T-helper 2 cell treated with Interferon-gamma antibody and Interleukin-4, amounts not matched to agents 5 μg/mL and 100 μg/mL, for 36 hours (primary cell): ENCODE measurements around the gene WNT9A.

Experiments used
- DNase-seq: peaks from one replicate; pipeline ENCODE4 v3.0.0; 2021; ENCODE audit warnings: low spot score
- H3K27ac Mint-ChIP-seq: one replicate; pipeline ENCODE4 v1.8.0; 2021; ENCODE audit warnings: mild to moderate bottlenecking, mixed read lengths
- H3K27me3 Mint-ChIP-seq: one replicate; pipeline ENCODE4 v1.8.0; 2021; ENCODE audit warnings: low read depth, mixed read lengths
- H3K36me3 Mint-ChIP-seq: one replicate; pipeline ENCODE4 v1.8.0; 2021; ENCODE audit warnings: low read depth, mixed read lengths
- H3K4me1 Mint-ChIP-seq: one replicate; pipeline ENCODE4 v1.8.0; 2021; ENCODE audit warnings: low read depth, mixed read lengths
- H3K4me3 Mint-ChIP-seq: one replicate; pipeline ENCODE4 v1.8.0; 2022; ENCODE audit warnings: mild to moderate bottlenecking, moderate library complexity, mixed read lengths
- H3K9me3 Mint-ChIP-seq: one replicate; pipeline ENCODE4 v1.8.0; 2021; ENCODE audit warnings: mixed read lengths

The WNT9A gene

DNA sequence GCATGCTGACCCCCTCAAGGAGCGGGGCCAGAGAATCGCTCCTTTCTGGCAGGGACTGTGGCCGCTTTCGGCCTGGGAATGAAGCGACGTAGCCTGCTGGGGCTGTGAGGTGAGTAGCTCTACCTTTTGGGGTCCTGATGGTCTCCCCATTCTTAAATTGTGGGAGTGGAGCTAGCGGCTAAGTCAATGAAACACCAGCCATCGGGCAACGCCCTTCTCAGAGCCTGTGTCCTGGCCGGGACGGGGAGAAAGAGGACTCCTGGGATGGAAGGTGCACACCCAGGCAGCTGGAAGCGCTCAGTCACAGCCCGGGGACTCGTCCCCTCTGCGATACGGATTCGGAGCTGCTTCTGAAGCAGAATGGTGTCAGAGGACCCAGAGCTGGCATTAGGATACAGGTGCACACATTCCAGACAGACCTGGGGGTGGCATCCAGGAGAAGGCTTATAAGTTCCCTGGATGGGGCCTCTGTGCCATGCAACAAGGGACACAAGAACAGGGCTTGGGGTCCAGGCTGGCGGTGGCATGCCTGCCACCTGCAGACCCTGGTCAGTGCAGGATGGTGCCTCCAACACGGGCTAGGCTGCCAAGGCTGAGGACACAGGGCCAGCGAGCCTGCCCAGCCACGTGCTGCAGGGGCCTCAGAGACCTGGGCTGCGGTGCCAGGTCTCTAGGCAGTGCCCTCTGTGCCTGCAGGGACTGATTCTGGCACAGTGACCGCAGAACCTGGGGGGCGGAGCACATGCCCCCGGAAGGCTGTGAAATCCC, 945 bp upstream of the WNT9A start:
- H3K27ac Mint-ChIP-seq, result no peak overlapping the region
- DNase-seq, result no peak
- H3K27me3 Mint-ChIP-seq, result peaks cover 34% of the 10 kb centered on the region
- no peaks in the 10 kb centered on the region for H3K9me3 Mint-ChIP-seq
- peaks cover 5% of the 10 kb centered on the region for H3K4me1 Mint-ChIP-seq
- H3K36me3 Mint-ChIP-seq, result no peaks in the 10 kb centered on the region
- H3K4me3 Mint-ChIP-seq, result peak overlapping the region; percentile 58

GRCh38 chr1:227947386-227947675, 401 bp downstream of the WNT9A start:
- no peak for DNase-seq

GRCh38 chr1:227946624-227947385, 927 bp downstream of the WNT9A start:
- H3K27ac Mint-ChIP-seq, result no peak overlapping the region
- no peaks in the 10 kb centered on the region for H3K36me3 Mint-ChIP-seq
- no peaks in the 10 kb centered on the region for H3K9me3 Mint-ChIP-seq
- H3K27me3 Mint-ChIP-seq, result peaks cover 31% of the 10 kb centered on the region
- H3K4me1 Mint-ChIP-seq, result peaks cover 5% of the 10 kb centered on the region
- DNase-seq, result peak; percentile 28
- H3K4me3 Mint-ChIP-seq, result peak overlapping the region; percentile 69

More at GRCh38 chr1:227947386-227947675, 401 bp downstream of the WNT9A start:
- Mint-ChIP-seq H3K4me1 (peaks cover 5% of the 10 kb centered on the region), H3K27ac (no peak overlapping the region), H3K36me3 (no peaks in the 10 kb centered on the region), H3K9me3 (no peaks in the 10 kb centered on the region), H3K27me3 (peaks cover 31% of the 10 kb centered on the region), H3K4me3 (peak overlapping the region; percentile 66)

GRCh38 chr1:227945891-227946623, 1.7 kb downstream of the WNT9A start:
- DNase-seq, result no peak
- no peaks in the 10 kb centered on the region for H3K9me3 Mint-ChIP-seq
- peaks cover 30% of the 10 kb centered on the region for H3K27me3 Mint-ChIP-seq
- H3K36me3 Mint-ChIP-seq, result no peaks in the 10 kb centered on the region
- no peak overlapping the region for H3K27ac Mint-ChIP-seq
- H3K4me3 Mint-ChIP-seq, result peak overlapping the region; percentile 69
- H3K4me1 Mint-ChIP-seq, result peaks cover 5% of the 10 kb centered on the region

DNA sequence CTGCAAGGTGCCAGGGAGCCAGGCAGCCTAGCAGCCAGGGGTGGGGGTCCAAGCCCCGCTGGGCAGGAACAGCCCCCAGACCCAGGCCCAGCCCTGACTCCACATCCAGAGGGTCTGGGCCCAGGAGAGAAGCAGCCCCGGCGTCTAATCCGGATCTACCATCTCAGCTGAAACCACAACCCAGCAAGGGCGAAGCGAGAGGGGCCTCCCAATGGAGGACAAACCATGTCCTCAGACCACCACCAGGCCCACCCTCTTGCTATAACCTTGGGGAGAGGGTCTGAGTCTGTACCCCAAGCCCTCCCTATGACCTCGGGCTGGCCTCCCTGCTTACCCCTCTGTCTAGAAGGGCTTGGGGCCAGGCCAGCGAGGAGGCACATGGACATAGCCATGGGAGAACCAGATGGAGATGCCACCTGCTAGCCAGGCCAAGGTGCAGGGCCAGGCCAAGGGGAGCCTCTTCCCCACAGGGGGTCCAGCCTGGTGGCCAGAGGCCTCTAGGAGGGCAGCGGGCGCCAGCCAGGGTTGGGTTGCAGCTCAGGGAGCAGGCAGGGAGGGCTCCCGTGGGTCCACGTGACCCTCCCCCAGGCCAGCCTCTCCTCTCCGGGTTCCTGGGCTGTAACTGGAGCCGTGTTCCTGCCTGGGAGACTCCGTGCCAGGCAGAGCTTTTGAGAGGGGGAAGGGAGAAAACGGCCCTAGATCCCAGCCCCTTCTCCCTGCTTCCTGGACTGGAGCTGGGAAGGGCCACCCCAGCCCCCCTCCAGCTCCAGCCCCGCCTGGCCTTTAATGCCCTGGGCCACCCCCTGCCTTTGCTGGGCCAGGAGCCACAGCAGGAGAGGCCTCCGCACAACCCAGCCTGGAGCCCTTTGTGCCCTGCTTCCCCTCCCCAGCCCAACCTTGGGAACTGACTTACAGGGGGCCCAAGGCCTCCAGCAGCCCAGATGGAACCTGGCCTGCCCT, 2.5 kb downstream of the WNT9A start:
- Mint-ChIP-seq H3K27ac (no peak overlapping the region), H3K4me3 (no peak overlapping the region), H3K9me3 (no peaks in the 10 kb centered on the region), H3K36me3 (no peaks in the 10 kb centered on the region), H3K27me3 (peaks cover 24% of the 10 kb centered on the region), H3K4me1 (peaks cover 5% of the 10 kb centered on the region)
- no peak for DNase-seq

DNA sequence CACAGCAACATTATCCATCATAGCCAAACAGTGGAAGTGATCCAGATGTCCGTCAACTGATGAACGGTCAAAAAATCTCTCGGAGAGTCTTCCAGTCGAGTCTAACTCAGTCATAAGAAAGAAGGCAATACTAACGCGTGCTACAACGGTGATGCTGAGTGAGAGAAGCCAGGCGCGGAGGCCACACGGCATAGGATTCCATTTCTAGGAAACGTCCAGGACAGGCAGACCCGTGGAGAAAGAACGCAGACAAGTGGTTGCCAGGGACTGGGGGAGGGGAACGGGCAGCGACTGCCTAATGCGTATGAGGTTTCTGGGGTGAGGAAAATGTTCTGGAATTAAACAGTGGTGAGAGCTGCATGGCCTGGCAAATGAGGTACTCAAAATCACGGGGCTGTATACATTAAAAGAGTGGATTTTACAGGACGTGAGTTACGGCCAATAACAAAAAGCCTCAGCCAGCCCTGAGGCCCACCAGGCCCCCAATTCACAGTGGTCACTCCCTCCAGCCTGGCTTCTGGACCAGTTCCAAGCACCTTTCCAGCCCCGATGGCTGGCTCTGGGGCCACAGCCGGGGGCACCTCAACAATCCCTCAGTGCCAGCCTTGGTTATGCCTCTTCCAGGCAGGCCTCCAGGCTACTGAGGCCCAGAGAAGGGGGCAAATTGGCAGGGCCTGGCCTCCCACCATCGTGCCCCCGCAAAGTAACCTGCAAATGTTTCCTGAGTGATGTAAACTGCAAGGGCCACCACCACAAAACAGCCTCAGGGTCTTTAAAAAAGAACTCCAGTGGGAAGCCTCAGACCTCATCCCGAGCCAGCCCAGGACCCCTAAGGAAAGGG, 3.4 kb downstream of the WNT9A start:
- peaks cover 5% of the 10 kb centered on the region for H3K4me1 Mint-ChIP-seq
- no peaks in the 10 kb centered on the region for H3K36me3 Mint-ChIP-seq
- no peaks in the 10 kb centered on the region for H3K9me3 Mint-ChIP-seq
- no peak for DNase-seq
- H3K27ac Mint-ChIP-seq, result no peak overlapping the region
- H3K27me3 Mint-ChIP-seq, result peaks cover 21% of the 10 kb centered on the region
- H3K4me3 Mint-ChIP-seq, result no peak overlapping the region

- H3K27me3 Mint-ChIP-seq, result peaks cover 15% of the 10 kb centered on the region
- DNase-seq, result no peak
- H3K4me3 Mint-ChIP-seq, result no peak overlapping the region
- H3K9me3 Mint-ChIP-seq, result no peaks in the 10 kb centered on the region
- no peak overlapping the region for H3K27ac Mint-ChIP-seq
- H3K36me3 Mint-ChIP-seq, result no peaks in the 10 kb centered on the region
- H3K4me1 Mint-ChIP-seq, result peaks cover 5% of the 10 kb centered on the region
These were observed 4.2 kb downstream of the WNT9A start for GRCh38 chr1:227943381-227944089.

DNA sequence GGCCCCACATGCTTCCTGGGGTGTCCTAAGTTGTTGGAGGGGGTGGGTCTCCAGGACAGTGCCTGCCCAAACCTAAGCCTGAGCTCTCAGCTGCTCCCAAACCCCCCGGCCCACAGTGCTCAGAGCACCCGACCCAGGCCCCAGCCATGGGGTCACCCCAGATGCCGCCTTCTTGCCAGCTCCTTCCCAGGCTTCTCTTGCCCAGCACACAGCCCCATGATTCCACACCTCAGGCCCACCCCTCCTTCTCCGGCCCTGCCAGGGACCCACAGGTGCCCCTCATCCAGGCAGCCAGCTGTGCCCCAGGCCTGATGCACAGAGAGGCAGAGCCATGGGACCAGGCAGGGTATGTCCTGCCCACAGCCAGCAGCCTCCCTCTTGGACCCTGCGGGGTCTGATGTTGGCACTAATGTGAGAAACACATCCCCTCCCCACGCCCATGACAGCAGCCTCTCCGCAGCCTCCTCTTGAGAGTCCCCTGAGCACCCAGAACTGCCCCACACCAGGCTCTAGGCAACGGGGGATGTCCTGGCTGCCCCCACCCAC, 4.9 kb downstream of the WNT9A start:
- H3K27me3 Mint-ChIP-seq, result peaks cover 12% of the 10 kb centered on the region
- H3K36me3 Mint-ChIP-seq, result no peaks in the 10 kb centered on the region
- no peak for DNase-seq
- H3K9me3 Mint-ChIP-seq, result no peaks in the 10 kb centered on the region
- H3K4me1 Mint-ChIP-seq, result peaks cover 5% of the 10 kb centered on the region
- no peak overlapping the region for H3K4me3 Mint-ChIP-seq
- H3K27ac Mint-ChIP-seq, result no peak overlapping the region

GRCh38 chr1:227942021-227942715, 5.6 kb downstream of the WNT9A start:
- H3K4me1 Mint-ChIP-seq, result peaks cover 4% of the 10 kb centered on the region
- peaks cover under 1% of the 10 kb centered on the region for H3K9me3 Mint-ChIP-seq
- peaks cover 10% of the 10 kb centered on the region for H3K27me3 Mint-ChIP-seq
- H3K27ac Mint-ChIP-seq, result no peak overlapping the region
- H3K36me3 Mint-ChIP-seq, result no peaks in the 10 kb centered on the region
- no peak overlapping the region for H3K4me3 Mint-ChIP-seq
- DNase-seq, result no peak

GRCh38 chr1:227941509-227942020, 6.2 kb downstream of the WNT9A start:
- H3K4me3 Mint-ChIP-seq, result no peak overlapping the region
- peaks cover 3% of the 10 kb centered on the region for H3K4me1 Mint-ChIP-seq
- no peak for DNase-seq
- peaks cover 6% of the 10 kb centered on the region for H3K9me3 Mint-ChIP-seq
- H3K27me3 Mint-ChIP-seq, result peaks cover 8% of the 10 kb centered on the region
- H3K36me3 Mint-ChIP-seq, result no peaks in the 10 kb centered on the region
- H3K27ac Mint-ChIP-seq, result no peak overlapping the region

GRCh38 chr1:227940791-227941241, 6.9 kb downstream of the WNT9A start:
- no peak overlapping the region for H3K4me3 Mint-ChIP-seq
- peaks cover 6% of the 10 kb centered on the region for H3K9me3 Mint-ChIP-seq
- peaks cover 1% of the 10 kb centered on the region for H3K27me3 Mint-ChIP-seq
- H3K36me3 Mint-ChIP-seq, result no peaks in the 10 kb centered on the region
- no peak for DNase-seq
- no peak overlapping the region for H3K27ac Mint-ChIP-seq
- no peaks in the 10 kb centered on the region for H3K4me1 Mint-ChIP-seq
